H1 (cell line): ENCODE results near the gene SEC11A. TPM values are rescaled to one million over a fixed set of nuclear protein-coding genes. Genes with fewer than 3 reads are reported as not detected.

Experiments used
- ATF2 ChIP-seq: IDR thresholded peaks from 2 replicates; pipeline ENCODE4 v1.6.1; 2012; ENCODE audit warnings: low read length, inconsistent platforms
- CHD1 ChIP-seq: IDR thresholded peaks from 2 replicates; pipeline ENCODE4 v1.6.1; 2012; ENCODE audit warnings: low read depth, low read length, improper control_type of control experiment
- CHD7 ChIP-seq: fragments of 300-600 bp; sonication (generic); IDR thresholded peaks from 2 replicates; pipeline ENCODE4 v1.7.1; 2012; ENCODE audit warnings: low read length, moderate library complexity, mild to moderate bottlenecking, inconsistent platforms; ENCODE audit not compliant: insufficient replicate concordance
- HDAC2 ChIP-seq, 2 experiments: fragments of 300-600 bp in 1 of 2; sonication (generic) in 1 of 2; IDR thresholded peaks; 2 replicates each; pipeline ENCODE4 v1.6.1; 2011 to 2012; ENCODE audit warnings: low read depth in 2 of 2, low read length in 2 of 2, mild to moderate bottlenecking in 2 of 2, moderate library complexity in 2 of 2, borderline replicate concordance in 1 of 2, inconsistent platforms in 1 of 2
- KDM4A ChIP-seq: IDR thresholded peaks from one replicate; pipeline ENCODE4 v1.7.1; 2012; ENCODE audit warnings: low read depth, mild to moderate bottlenecking, moderate library complexity, low read length, inconsistent platforms; ENCODE audit not compliant: severe bottlenecking
- KDM5A ChIP-seq: fragments of 200-600 bp; IDR thresholded peaks from 2 replicates; pipeline ENCODE4 v1.7.1; 2012; ENCODE audit warnings: mild to moderate bottlenecking, low read length, inconsistent platforms, mixed read lengths
- SP2 ChIP-seq: IDR thresholded peaks from 2 replicates; pipeline ENCODE4 v1.6.1; 2012; ENCODE audit warnings: mild to moderate bottlenecking, low read length, inconsistent platforms
- SRF ChIP-seq: IDR thresholded peaks from 2 replicates; pipeline ENCODE4 v1.6.1; 2011; ENCODE audit warnings: mild to moderate bottlenecking, low read depth, low read length, moderate library complexity
- polyA plus RNA-seq, 7 experiments: library from polyadenylated mRNA; depleted of rRNA in 3 of 7; stranded (reverse) in 5 of 7; unstranded in 2 of 7; fragments of >200 nt in 5 of 7; fragments of 200-250 nt in 2 of 7; gene quantifications; 1 replicate in 5 of 7; 2 replicates in 1 of 7; 4 replicates in 1 of 7; pipeline versions ENCODE4 v1.2.1 to v1.2.3, GENCODE V29; 2011 to 2013; ENCODE audit warnings: missing spikeins in 2 of 7, mixed read lengths in 2 of 7
- total RNA-seq: library from RNA; stranded (reverse); fragmentation: NEBNext Ultra II Directional; extraction: Animal tissue kit (Norgen Biotek cat#: 25700); gene quantifications from 2 replicates; pipeline ENCODE4 v1.2.1, GENCODE V29; 2021

Gene SEC11A
- total and polyA plus RNA-seq, 2 of the 8 experiments (the other 6 are each of a cell fraction or from before 2014, with no cell fraction given) = 268 to 316 TPM

- TF ChIP-seq CHD7 (no peak), SRF (no peak), ATF2 (no peak), KDM5A (no peak; the same call in 1 of the 2 replicates), CHD1 (no peak), KDM4A (peak; percentile 38), HDAC2 (IDR thresholded peaks at IDR 0.05; ENCODE audit: borderline replicate concordance in 1 of 2, low read depth in 2 of 2, low read length in 2 of 2) (no peak), SP2 (no peak)
Measured at GRCh38 chr15:84747416-84748273, 31.7 kb upstream of the SEC11A start (continued).
